ENCODE results near the gene MRPS31. TPM values are rescaled to one million over a fixed set of nuclear protein-coding genes. Genes with fewer than 3 reads are reported as not detected.
"Not testable (repeated sequence)": the region's sequence is repeated elsewhere in the genome, so short reads cannot be mapped to it uniquely, and the experiment has no call there.

MRPS31 gene
- total and polyA plus RNA-seq, 4 donors, result 12.9 to 20.5 (median 16.4) TPM

GRCh38 chr13:40756042-40756441 lies 14.9 kb downstream of the MRPS31 start:
- no peak overlapping the region for H3K27ac ChIP-seq (ENCODE audit: low read depth in 1 of 2, low read length in 2 of 2)
- 56 to 67% methylated on average over 1 of the region's 1 CpG for WGBS, 2 donors

DNA sequence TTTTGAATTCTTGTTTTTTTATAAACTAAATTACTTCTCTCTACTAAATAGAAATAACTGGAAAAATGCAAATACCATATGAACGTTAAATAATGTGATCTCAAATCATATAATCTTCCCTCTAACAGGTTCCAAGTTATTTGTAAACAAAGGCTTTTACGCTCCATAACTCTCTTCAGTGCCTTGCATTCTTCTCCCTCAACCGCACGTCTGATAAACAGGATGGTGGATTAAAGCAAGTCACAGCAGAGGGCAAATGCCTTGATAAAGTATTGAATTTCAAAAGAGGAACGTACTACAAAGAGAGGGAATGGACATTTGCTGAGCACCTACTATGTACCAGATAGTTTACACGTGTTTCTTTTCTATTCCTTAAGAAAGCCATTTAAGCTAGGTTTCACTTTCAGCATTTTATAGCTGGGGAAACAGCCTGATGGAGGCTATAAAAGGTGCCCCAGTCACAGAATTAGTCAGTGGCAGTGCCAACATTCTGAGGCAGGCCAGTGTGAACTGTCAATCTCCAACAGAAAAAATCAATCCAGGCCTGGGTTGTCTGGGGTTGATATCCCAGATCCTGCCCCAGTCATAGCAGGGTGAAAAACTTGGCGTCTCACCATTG lies 15.8 kb downstream of the MRPS31 start:
- ATAC-seq (ENCODE audit: low FRiP score) (no peak), DNase-seq (no peak)
- Histone ChIP-seq H3K9me3 (ENCODE audit: control insufficient read depth, low read length) (no peaks in the 10 kb centered on the region), H3K27me3 (ENCODE audit: control insufficient read depth in 1 of 2, insufficient read depth in 2 of 2, low read length in 1 of 2) (no peaks in the 10 kb centered on the region), H3K27ac (ENCODE audit: low read depth in 1 of 2, low read length in 2 of 2) (no peak overlapping the region), H3K4me1 (ENCODE audit: control insufficient read depth in 1 of 2, insufficient read depth in 2 of 2, low read length in 2 of 2) (no peaks in the 10 kb centered on the region), H3K36me3 (ENCODE audit: control insufficient read depth in 1 of 2, insufficient read depth in 2 of 2, low read length in 1 of 2) (peaks cover 0 to 6% of the 10 kb centered on the region in 2 donors), H3K4me3 (ENCODE audit: low read length in 2 of 2) (no peak overlapping the region)
- WGBS, 2 donors, result 84% methylated on average over 7 of the region's 7 CpGs
- intact Hi-C loops (cut with DNase I), result no loop called here

More at GRCh38 chr13:40756042-40756441, 14.9 kb downstream of the MRPS31 start:
- DNase-seq (no peak), ATAC-seq (ENCODE audit: low FRiP score) (no peak)
- H3K9me3 ChIP-seq (ENCODE audit: control insufficient read depth, low read length), result no peaks in the 10 kb centered on the region
- no peak overlapping the region for H3K4me3 ChIP-seq (ENCODE audit: low read length in 2 of 2)
- intact Hi-C loops (cut with DNase I), result no loop called here
- no peaks in the 10 kb centered on the region for H3K27me3 ChIP-seq (ENCODE audit: control insufficient read depth in 1 of 2, insufficient read depth in 2 of 2, low read length in 1 of 2)
- no peaks in the 10 kb centered on the region for H3K4me1 ChIP-seq (ENCODE audit: control insufficient read depth in 1 of 2, insufficient read depth in 2 of 2, low read length in 2 of 2)
- H3K36me3 ChIP-seq (ENCODE audit: control insufficient read depth in 1 of 2, insufficient read depth in 2 of 2, low read length in 1 of 2), result peaks cover 0 to 6% of the 10 kb centered on the region in 2 donors

DNA sequence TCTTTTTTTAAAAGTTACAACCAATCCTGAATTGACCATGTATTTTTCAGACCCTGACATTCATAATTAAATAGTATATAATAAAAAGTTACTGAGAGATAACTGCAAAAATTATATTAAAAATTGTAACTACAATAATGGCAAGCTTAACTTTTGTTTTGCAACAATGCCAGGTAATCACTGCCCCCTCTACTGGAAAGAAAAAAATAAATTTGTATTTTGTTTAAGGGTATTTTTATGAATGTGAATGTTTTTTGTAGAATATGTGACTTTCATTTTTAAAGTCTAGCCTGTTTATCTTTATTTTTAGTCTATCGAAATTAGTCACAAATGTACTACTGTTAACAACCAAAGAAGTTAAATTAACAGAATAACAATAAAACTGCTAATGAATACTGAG lies 21.7 kb downstream of the MRPS31 start:
- no peaks in the 10 kb centered on the region for H3K9me3 ChIP-seq (ENCODE audit: control insufficient read depth, low read length)
- H3K27ac ChIP-seq (ENCODE audit: low read depth in 1 of 2, low read length in 2 of 2), result no peak overlapping the region
- no peak overlapping the region for H3K4me3 ChIP-seq (ENCODE audit: low read length in 2 of 2)
- H3K36me3 ChIP-seq (ENCODE audit: control insufficient read depth in 1 of 2, insufficient read depth in 2 of 2, low read length in 1 of 2), result peaks cover 0 to 3% of the 10 kb centered on the region in 2 donors
- no peaks in the 10 kb centered on the region for H3K4me1 ChIP-seq (ENCODE audit: control insufficient read depth in 1 of 2, insufficient read depth in 2 of 2, low read length in 2 of 2)
- ATAC-seq (ENCODE audit: low FRiP score) (no peak), DNase-seq (no peak)
- 82 to 90% methylated on average over 1 of the region's 1 CpG for WGBS, 2 donors
- intact Hi-C loops (cut with DNase I), result no loop called here
- H3K27me3 ChIP-seq (ENCODE audit: control insufficient read depth in 1 of 2, insufficient read depth in 2 of 2, low read length in 1 of 2), result no peaks in the 10 kb centered on the region

GRCh38 chr13:40735232-40735548 lies 35.8 kb downstream of the MRPS31 start:
- DNase-seq; H3K4me1 ChIP-seq (ENCODE audit: control insufficient read depth in 1 of 2, insufficient read depth in 2 of 2, low read length in 2 of 2); H3K27ac ChIP-seq (ENCODE audit: low read depth in 1 of 2, low read length in 2 of 2); H3K36me3 ChIP-seq (ENCODE audit: control insufficient read depth in 1 of 2, insufficient read depth in 2 of 2, low read length in 1 of 2); intact Hi-C loops (cut with DNase I); H3K9me3 ChIP-seq (ENCODE audit: control insufficient read depth, low read length); H3K27me3 ChIP-seq (ENCODE audit: control insufficient read depth in 1 of 2, insufficient read depth in 2 of 2, low read length in 1 of 2); H3K4me3 ChIP-seq (ENCODE audit: low read length in 2 of 2); ATAC-seq (ENCODE audit: low FRiP score): not testable (repeated sequence)
- WGBS, 2 donors, result 68% methylated on average over 9 to 11 of the region's 11 CpGs

GRCh38 chr13:40734536-40735231 lies 36.3 kb downstream of the MRPS31 start:
- H3K9me3 ChIP-seq (ENCODE audit: control insufficient read depth, low read length); intact Hi-C loops (cut with DNase I); H3K27ac ChIP-seq (ENCODE audit: low read depth in 1 of 2, low read length in 2 of 2); H3K27me3 ChIP-seq (ENCODE audit: control insufficient read depth in 1 of 2, insufficient read depth in 2 of 2, low read length in 1 of 2); DNase-seq; H3K4me3 ChIP-seq (ENCODE audit: low read length in 2 of 2); H3K4me1 ChIP-seq (ENCODE audit: control insufficient read depth in 1 of 2, insufficient read depth in 2 of 2, low read length in 2 of 2); H3K36me3 ChIP-seq (ENCODE audit: control insufficient read depth in 1 of 2, insufficient read depth in 2 of 2, low read length in 1 of 2); ATAC-seq (ENCODE audit: low FRiP score): not testable (repeated sequence)
- WGBS, 2 donors, result 86 to 88% methylated on average over 24 of the region's 24 CpGs

- H3K4me1 ChIP-seq (ENCODE audit: control insufficient read depth in 1 of 2, insufficient read depth in 2 of 2, low read length in 2 of 2), result no peaks in the 10 kb centered on the region
- intact Hi-C loops (cut with DNase I), result no loop called here
- H3K27me3 ChIP-seq (ENCODE audit: control insufficient read depth in 1 of 2, insufficient read depth in 2 of 2, low read length in 1 of 2), result no peaks in the 10 kb centered on the region
- no peaks in the 10 kb centered on the region for H3K9me3 ChIP-seq (ENCODE audit: control insufficient read depth, low read length)
- WGBS, 2 donors, result 91% methylated on average over 1 of the region's 1 CpG
- H3K4me3 ChIP-seq (ENCODE audit: low read length in 2 of 2), result no peak overlapping the region
- peaks cover 0 to 5% of the 10 kb centered on the region in 2 donors for H3K36me3 ChIP-seq (ENCODE audit: control insufficient read depth in 1 of 2, insufficient read depth in 2 of 2, low read length in 1 of 2)
- no peak overlapping the region for H3K27ac ChIP-seq (ENCODE audit: low read depth in 1 of 2, low read length in 2 of 2)
- DNase-seq (no peak), ATAC-seq (ENCODE audit: low FRiP score) (no peak)
These were observed 38.3 kb downstream of the MRPS31 start for GRCh38 chr13:40732658-40733057.

GRCh38 chr13:40728595-40728994 lies 42.4 kb downstream of the MRPS31 start:
- no peaks in the 10 kb centered on the region for H3K9me3 ChIP-seq (ENCODE audit: control insufficient read depth, low read length)
- no peak overlapping the region for H3K4me3 ChIP-seq (ENCODE audit: low read length in 2 of 2)
- no peaks in the 10 kb centered on the region for H3K4me1 ChIP-seq (ENCODE audit: control insufficient read depth in 1 of 2, insufficient read depth in 2 of 2, low read length in 2 of 2)
- ATAC-seq (ENCODE audit: low FRiP score) (no peak), DNase-seq (no peak)
- H3K27ac ChIP-seq (ENCODE audit: low read depth in 1 of 2, low read length in 2 of 2), result no peak overlapping the region
- intact Hi-C loops (cut with DNase I), result no loop called here
- WGBS, 2 donors, result 96% methylated on average over 6 of the region's 6 CpGs
- no peaks in the 10 kb centered on the region for H3K27me3 ChIP-seq (ENCODE audit: control insufficient read depth in 1 of 2, insufficient read depth in 2 of 2, low read length in 1 of 2)
- H3K36me3 ChIP-seq (ENCODE audit: control insufficient read depth in 1 of 2, insufficient read depth in 2 of 2, low read length in 1 of 2), result peaks cover 2 to 5% of the 10 kb centered on the region in 2 donors

DNA sequence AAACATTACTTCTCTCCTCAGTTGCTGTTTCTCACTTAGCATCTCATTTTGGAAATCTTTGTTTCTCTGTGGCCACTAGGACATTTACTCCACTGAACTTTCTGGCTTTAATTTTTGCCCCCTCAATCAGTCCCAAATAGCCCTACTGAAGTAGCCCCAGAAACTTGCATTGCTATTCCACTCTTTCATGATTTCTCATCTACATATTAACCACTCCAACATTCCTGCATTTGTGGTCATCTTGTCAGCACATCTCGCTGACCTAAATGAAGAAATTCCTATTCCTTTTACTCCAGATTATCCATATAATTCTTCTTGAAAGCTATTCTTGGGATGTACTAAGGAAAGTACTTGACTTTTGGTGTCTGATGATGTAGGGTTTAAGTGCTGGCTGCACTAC lies 56.6 kb downstream of the MRPS31 start:
- H3K27me3 ChIP-seq (ENCODE audit: control insufficient read depth in 1 of 2, insufficient read depth in 2 of 2, low read length in 1 of 2); DNase-seq; H3K36me3 ChIP-seq (ENCODE audit: control insufficient read depth in 1 of 2, insufficient read depth in 2 of 2, low read length in 1 of 2); H3K9me3 ChIP-seq (ENCODE audit: control insufficient read depth, low read length); intact Hi-C loops (cut with DNase I); H3K27ac ChIP-seq (ENCODE audit: low read depth in 1 of 2, low read length in 2 of 2); H3K4me1 ChIP-seq (ENCODE audit: control insufficient read depth in 1 of 2, insufficient read depth in 2 of 2, low read length in 2 of 2); H3K4me3 ChIP-seq (ENCODE audit: low read length in 2 of 2); ATAC-seq (ENCODE audit: low FRiP score): not testable (repeated sequence)
- WGBS, 2 donors, result no CpG with 5 or more reads among the region's 1 CpG

GRCh38 chr13:40706439-40706838 lies 64.6 kb downstream of the MRPS31 start:
- intact Hi-C loops (cut with DNase I), result no loop called here

More at GRCh38 chr13:40706439-40706838, 64.6 kb downstream of the MRPS31 start:
- ATAC-seq (ENCODE audit: low FRiP score) (no peak), DNase-seq (no peak)
- Histone ChIP-seq H3K27ac (ENCODE audit: low read depth in 1 of 2, low read length in 2 of 2) (no peak overlapping the region), H3K4me1 (ENCODE audit: control insufficient read depth in 1 of 2, insufficient read depth in 2 of 2, low read length in 2 of 2) (no peaks in the 10 kb centered on the region), H3K36me3 (ENCODE audit: control insufficient read depth in 1 of 2, insufficient read depth in 2 of 2, low read length in 1 of 2) (no peaks in the 10 kb centered on the region), H3K27me3 (ENCODE audit: control insufficient read depth in 1 of 2, insufficient read depth in 2 of 2, low read length in 1 of 2) (no peaks in the 10 kb centered on the region), H3K4me3 (ENCODE audit: low read length in 2 of 2) (no peak overlapping the region), H3K9me3 (ENCODE audit: control insufficient read depth, low read length) (peaks cover 1% of the 10 kb centered on the region)
- 87 to 94% methylated on average over 2 of the region's 2 CpGs for WGBS, 2 donors

All from aorta (tissue), 5 donors.